RWPE2 (cell line): Measurements from ENCODE around the gene KHK.

Experiments
- ATAC-seq: fragments of 200-7000 bp; cut with Tn5 transposase; 3 replicates; pipeline ENCODE4 v1.9.1; 2021; ENCODE audit warnings: low read depth
- DNase-seq: peaks from one replicate; pipeline ENCODE4 v3.0.0-alpha.2; 2020; ENCODE audit warnings: low spot score
- H3K27ac ChIP-seq: fragments of 450-650 bp; 2 replicates; pipeline ENCODE4 v1.5.1; 2017; ENCODE audit warnings: mild to moderate bottlenecking; ENCODE audit not compliant: poor library complexity, severe bottlenecking
- H3K27me3 ChIP-seq: fragments of 250-450 bp; sonication (Bioruptor Pico); 2 replicates; pipeline ENCODE4 v1.5.1; 2021; ENCODE audit warnings: mild to moderate bottlenecking, moderate library complexity; ENCODE audit not compliant: insufficient read depth, poor library complexity, severe bottlenecking
- H3K36me3 ChIP-seq: fragments of 250-450 bp; sonication (Bioruptor Pico); 2 replicates; pipeline ENCODE4 v1.5.1; 2020; ENCODE audit warnings: low read depth, mild to moderate bottlenecking, moderate library complexity
- H3K4me1 ChIP-seq: fragments of 250-450 bp; sonication (Bioruptor Pico); 2 replicates; pipeline ENCODE4 v1.5.1; 2021; ENCODE audit warnings: mild to moderate bottlenecking, moderate library complexity; ENCODE audit not compliant: insufficient read depth, poor library complexity, severe bottlenecking
- H3K4me3 ChIP-seq: fragments of 250-450 bp; sonication (Bioruptor Pico); 2 replicates; pipeline ENCODE4 v1.5.1; 2021; ENCODE audit warnings: mild to moderate bottlenecking, moderate library complexity; ENCODE audit not compliant: severe bottlenecking
- H3K9me3 ChIP-seq: fragments of 250-450 bp; sonication (Bioruptor Pico); 2 replicates; pipeline ENCODE4 v1.5.1; 2021; ENCODE audit warnings: mild to moderate bottlenecking, moderate library complexity; ENCODE audit not compliant: severe bottlenecking
- CTCF ChIP-seq: fragments of 450-650 bp; IDR thresholded peaks from one replicate; pipeline ENCODE4 v1.5.1; 2017; ENCODE audit warnings: mild to moderate bottlenecking, moderate library complexity; ENCODE audit not compliant: poor library complexity, severe bottlenecking

KHK gene

DNA sequence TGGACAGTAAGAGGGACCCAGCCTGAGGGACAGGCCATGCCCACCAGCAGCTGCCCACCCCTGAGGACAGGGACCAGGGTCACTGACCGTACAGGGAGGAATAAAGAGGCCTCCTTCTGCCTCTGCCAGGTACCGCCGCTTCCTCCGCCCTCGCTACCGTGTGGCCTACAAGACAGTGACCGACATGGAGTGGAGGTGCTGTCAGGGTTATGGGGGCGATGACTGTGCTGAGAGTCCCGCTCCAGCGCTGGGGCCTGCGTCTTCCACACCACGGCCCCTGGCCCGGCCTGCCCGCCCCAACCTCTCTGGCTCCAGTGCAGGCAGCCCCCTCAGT lies 6.0 kb upstream of the KHK start:
- ATAC-seq: no peak
- Histone ChIP-seq H3K36me3 (no peaks in the 10 kb centered on the region), H3K27ac (no peak overlapping the region), H3K9me3 (no peaks in the 10 kb centered on the region), H3K4me1 (peaks cover 4% of the 10 kb centered on the region), H3K4me3 (no peak overlapping the region), H3K27me3 (no peaks in the 10 kb centered on the region)
- no peak for TF ChIP-seq CTCF
- DNase-seq: no peak

- no peak for TF ChIP-seq CTCF
Observed at GRCh38 chr2:27081984-27082772, 4.4 kb upstream of the KHK start.

DNA sequence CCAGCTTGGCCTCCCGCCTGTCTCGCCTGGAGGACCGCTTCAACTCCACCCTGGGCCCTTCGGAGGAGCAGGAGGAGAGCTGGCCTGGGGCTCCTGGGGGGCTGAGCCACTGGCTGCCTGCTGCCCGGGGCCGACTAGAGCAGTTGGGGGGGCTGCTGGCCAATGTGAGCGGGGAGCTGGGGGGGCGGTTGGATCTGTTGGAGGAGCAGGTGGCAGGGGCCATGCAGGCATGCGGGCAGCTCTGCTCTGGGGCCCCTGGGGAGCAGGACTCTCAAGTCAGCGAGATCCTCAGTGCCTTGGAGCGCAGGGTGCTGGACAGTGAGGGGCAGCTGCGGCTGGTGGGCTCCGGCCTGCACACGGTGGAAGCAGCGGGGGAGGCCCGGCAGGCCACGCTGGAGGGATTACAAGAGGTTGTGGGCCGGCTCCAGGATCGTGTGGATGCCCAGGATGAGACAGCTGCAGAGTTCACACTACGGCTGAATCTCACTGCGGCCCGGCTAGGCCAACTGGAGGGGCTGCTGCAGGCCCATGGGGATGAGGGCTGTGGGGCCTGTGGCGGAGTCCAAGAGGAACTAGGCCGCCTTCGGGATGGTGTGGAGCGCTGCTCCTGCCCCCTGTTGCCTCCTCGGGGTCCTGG lies 3.7 kb upstream of the KHK start:
- no peaks in the 10 kb centered on the region for H3K9me3 ChIP-seq
- no peak overlapping the region for H3K4me3 ChIP-seq
- no peak for TF ChIP-seq CTCF
- peaks cover 4% of the 10 kb centered on the region for H3K4me1 ChIP-seq
- DNase-seq (no peak), ATAC-seq (no peak)
- H3K27me3 ChIP-seq: no peaks in the 10 kb centered on the region
- H3K27ac ChIP-seq: no peak overlapping the region
- no peaks in the 10 kb centered on the region for H3K36me3 ChIP-seq

More at GRCh38 chr2:27081984-27082772, 4.4 kb upstream of the KHK start:
- H3K4me3 ChIP-seq: no peak overlapping the region
- peak overlapping the region; percentile 41 for H3K27ac ChIP-seq
- H3K36me3 ChIP-seq: no peaks in the 10 kb centered on the region
- H3K4me1 ChIP-seq: peaks cover 4% of the 10 kb centered on the region
- DNase-seq: no peak
- H3K9me3 ChIP-seq: no peaks in the 10 kb centered on the region
- ATAC-seq: no peak
- no peaks in the 10 kb centered on the region for H3K27me3 ChIP-seq

DNA sequence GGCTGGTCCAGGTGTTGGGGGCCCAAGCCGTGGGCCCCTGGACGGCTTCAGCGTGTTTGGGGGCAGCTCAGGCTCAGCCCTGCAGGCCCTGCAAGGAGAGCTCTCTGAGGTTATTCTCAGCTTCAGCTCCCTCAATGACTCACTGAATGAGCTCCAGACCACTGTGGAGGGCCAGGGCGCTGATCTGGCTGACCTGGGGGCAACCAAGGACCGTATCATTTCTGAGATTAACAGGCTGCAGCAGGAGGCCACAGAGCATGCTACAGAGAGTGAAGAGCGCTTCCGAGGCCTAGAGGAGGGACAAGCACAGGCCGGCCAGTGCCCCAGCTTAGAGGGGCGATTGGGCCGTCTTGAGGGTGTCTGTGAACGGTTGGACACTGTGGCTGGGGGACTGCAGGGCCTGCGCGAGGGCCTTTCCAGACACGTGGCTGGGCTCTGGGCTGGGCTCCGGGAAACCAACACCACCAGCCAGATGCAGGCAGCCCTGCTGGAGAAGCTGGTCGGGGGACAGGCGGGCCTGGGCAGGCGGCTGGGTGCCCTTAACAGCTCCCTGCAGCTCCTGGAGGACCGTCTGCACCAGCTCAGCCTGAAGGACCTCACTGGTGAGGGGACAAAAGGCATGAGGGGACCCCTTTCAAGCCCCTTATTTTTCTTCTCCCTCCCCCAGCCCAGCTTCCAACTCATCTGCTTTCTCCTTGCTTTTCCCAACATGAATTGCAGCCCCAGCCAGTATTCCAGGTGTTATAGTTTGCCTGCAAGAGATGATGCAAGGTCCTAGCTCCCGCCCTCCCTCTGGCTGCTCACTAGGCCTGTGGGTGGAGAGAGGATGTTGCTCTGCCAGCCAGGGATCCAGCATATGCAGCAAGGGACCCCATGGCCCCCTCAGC lies 2.9 kb upstream of the KHK start:
- Histone ChIP-seq H3K36me3 (no peaks in the 10 kb centered on the region), H3K27me3 (no peaks in the 10 kb centered on the region), H3K4me3 (no peak overlapping the region), H3K9me3 (no peaks in the 10 kb centered on the region), H3K27ac (no peak overlapping the region), H3K4me1 (peaks cover 4% of the 10 kb centered on the region)
- no peak for TF ChIP-seq CTCF
- DNase-seq (no peak), ATAC-seq (no peak)
